Renal pelvis (tissue), 4 donors: ENCODE data around the gene GPS1. TPM values are rescaled to one million over a fixed set of nuclear protein-coding genes. Genes with fewer than 3 reads are reported as not detected.
A peak's percentile ranks its signal among the peaks of the same experiment; 100 is the strongest.

ENCODE experiments used
- DNase-seq: peaks from one replicate; pipeline ENCODE4 v3.0.0-alpha.2; 2013
- polyA plus RNA-seq, 3 donors: library from polyadenylated mRNA; unstranded; fragments of 120-200 nt; gene quantifications; one replicate each; pipeline ENCODE4 v1.2.1, GENCODE V29; 2013; ENCODE audit not compliant: insufficient read length in 3 of 3

Gene GPS1
- polyA plus RNA-seq, 3 donors: 127 to 149 (median 140) TPM

DNA sequence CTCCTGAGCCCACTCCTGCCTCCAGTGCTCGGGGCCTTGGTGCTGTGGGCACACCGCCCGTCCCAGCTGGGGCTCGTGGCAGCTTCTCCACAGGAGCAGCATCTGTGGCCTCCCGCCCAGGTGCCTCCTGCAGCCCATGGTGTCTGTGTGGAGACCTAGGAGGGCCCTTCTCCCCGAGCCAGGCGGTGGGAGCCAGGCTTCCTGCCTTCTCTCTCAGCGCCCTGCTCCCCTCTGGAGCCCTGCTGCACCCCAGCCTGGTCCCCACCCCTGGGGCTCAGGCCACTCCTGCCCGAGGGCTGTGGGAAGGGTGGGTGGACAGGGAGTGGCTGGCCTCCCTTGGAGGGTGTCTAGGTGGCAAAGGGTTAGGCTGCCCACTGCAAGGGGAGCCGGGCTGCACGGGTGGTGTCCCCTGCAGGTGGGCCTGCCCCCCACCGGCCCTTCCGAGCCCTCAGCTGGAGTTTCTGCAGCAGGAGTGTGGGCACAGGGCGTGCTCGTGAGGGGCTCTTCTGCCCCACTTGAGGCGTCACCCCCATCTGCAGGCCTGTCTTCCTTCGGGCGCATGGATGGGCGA, 40.0 kb upstream of the GPS1 start:
- no peak for DNase-seq

DNA sequence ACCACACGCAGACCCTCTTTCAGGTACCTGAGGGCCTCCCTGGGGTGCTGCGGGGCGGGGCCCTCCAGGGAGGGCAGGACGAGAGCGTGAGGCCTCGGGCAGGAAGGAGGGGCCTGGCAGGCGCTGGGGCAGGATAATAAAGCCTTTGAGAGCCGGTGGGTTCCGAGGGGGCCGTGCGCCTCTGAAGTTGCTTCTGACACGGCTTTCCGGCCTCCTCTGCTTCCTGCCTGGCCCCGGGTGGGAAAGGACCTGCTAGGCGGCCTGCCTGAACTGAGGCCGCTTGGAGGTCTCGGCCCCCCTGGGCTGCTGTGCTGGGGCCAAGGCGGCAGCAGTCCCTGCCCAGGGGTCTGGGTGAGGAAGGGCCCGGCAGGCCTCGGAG, 39.4 kb upstream of the GPS1 start:
- DNase-seq: no peak

- DNase-seq: no peak
Observed at GRCh38 chr17:82012640-82013295, 38.9 kb upstream of the GPS1 start.

- no peak for DNase-seq
Observed at GRCh38 chr17:82013341-82013740, 38.4 kb upstream of the GPS1 start.

DNA sequence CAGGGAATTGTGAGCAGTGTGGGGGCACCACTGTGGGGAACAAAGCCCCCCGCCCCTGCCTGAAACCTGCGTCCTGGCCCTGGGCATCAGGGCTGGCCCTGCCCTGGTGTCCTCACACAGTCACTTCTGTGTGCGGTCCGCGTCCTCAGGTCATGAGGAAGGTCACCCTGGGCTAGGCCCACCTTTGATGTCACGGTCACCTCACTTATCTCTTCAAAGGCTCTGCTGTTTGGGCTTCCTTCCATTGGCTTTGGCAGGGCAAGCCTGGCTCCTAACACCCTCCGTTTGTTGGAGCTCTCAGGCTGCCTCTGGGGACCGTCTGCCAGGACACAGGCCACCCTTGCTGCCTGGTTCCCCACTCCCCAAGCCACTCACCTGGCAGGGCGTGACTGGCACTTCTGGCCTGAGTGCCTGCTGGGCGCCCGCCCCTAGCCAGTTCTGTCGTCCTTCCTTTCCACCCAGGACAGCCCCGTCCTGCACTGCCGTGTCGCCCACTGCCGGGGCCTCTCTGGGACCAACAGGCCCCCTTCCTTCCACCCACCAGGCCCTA, 37.9 kb upstream of the GPS1 start:
- no peak for DNase-seq

- DNase-seq: no peak
Observed at GRCh38 chr17:82014432-82014831, 37.3 kb upstream of the GPS1 start.

- no peak for DNase-seq
Observed at GRCh38 chr17:82014971-82015310, 36.8 kb upstream of the GPS1 start.

DNA sequence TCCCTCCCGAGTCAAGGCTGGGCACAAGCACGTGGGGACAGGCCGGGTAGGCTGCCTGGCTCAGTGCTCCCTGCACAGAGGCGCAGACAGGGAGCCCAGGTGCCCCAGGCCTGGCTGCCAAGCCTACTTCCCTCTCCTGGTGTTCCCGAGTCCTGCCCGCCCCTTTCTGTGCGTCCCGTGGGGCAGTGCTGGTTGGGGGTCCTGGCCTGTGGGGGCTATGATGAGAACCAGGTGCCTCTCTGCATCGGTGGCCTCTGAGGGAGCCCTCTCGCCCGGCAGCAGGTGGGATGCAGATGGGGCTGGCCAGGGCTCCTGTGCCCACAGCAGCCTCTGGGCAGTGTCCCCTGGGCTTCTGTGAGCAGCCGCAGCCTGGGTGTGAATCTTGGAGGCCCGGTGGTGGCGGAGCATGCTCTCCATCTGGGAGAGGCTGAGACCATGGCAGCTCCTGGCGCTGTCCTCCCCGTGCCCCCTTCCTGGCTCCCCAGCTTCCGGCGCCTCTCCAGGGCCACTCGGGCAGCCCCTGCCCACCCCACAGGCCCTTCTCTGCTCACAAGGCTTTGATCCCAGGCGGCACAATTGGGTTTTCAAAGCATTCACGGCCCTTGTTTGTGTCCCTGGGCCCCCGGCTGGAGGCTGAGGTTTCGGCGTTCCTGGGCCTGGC, 36.3 kb upstream of the GPS1 start:
- no peak for DNase-seq

GRCh38 chr17:82016061-82016874, 35.4 kb upstream of the GPS1 start:
- DNase-seq: no peak

DNA sequence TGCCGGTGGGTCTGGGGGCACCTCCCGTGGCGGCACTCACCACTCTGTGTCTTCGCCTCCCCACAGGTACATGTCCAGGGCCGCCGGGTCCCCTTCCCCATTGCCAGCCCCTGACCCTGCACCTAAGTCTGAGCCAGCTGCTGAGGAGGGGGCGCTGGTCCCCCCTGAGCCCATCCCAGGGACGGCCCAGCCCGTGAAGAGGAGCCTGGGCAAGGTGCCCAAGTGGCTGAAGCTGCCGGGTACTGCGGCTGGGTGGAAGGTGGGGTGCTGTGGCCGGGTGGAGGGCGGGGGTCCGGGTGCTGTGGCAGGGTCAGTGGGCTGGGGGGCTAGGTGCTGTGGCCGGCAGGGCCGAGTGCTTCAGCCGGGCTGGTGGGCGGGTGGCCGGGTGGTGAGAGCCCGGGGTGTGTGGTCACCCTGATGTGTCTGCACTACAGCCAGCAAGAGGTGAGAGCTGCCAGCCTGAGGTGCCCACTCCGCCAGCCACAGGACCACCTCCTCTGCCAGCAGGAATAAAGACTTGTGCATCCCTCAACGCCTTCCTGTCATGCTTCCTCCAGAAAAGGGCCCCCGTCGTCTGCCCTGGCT, 34.7 kb upstream of the GPS1 start:
- DNase-seq: no peak

DNA sequence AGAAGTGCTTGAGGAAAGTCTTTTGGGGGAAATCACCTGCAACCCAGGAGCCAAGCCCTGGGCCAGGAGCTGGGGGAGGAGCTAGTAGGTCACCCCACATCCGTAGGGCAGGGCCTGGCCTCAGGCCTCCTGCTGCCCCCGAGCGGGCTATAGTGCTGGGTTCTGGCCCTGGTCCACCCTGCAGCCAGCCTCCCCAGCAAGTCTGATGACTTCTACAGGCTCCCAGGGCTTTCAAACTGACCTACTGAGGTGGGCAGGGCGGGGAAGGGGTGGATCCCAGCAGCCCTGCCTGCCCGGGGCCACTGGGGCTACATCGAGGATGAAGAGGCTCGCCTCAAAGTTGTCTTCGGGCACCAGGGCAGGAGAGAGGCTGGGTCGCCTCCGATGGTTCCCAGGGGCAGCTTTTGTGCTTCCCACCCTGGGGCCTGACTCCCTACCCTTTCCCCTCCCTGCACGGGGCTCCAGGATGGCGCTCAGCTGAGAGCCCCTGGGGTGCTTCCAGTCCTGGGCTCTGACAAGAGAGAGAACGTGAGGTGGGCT, 34.0 kb upstream of the GPS1 start:
- DNase-seq: no peak

- DNase-seq: peak; percentile 82
Observed at GRCh38 chr17:82018152-82018988, 33.3 kb upstream of the GPS1 start.

- DNase-seq: no peak
Observed at GRCh38 chr17:82018989-82019689, 32.6 kb upstream of the GPS1 start.

GRCh38 chr17:82019690-82020571, 31.8 kb upstream of the GPS1 start:
- no peak for DNase-seq

GRCh38 chr17:82020572-82021106, 31.1 kb upstream of the GPS1 start:
- no peak for DNase-seq

- peak; percentile 73 for DNase-seq
Observed at GRCh38 chr17:82021107-82021899, 30.4 kb upstream of the GPS1 start.

GRCh38 chr17:82021900-82022309, 29.8 kb upstream of the GPS1 start:
- no peak for DNase-seq
